Suprapubic skin (tissue), 4 donors: ENCODE results near the gene GLP2R. TPM values are rescaled to one million over a fixed set of nuclear protein-coding genes. Genes with fewer than 3 reads are reported as not detected.

ENCODE experiments used
- DNase-seq, 2 donors: peaks; one replicate each; pipeline ENCODE4 v3.0.0-alpha.2; 2019; ENCODE audit warnings: low spot score in 2 of 2
- H3K27ac ChIP-seq: fragments of 200-600 bp; sonication (generic); one replicate; pipeline ENCODE4 v1.5.1; 2019
- H3K27me3 ChIP-seq: fragments of 200-600 bp; sonication (generic); one replicate; pipeline ENCODE4 v1.5.1; 2019
- H3K36me3 ChIP-seq: fragments of 200-600 bp; sonication (generic); one replicate; pipeline ENCODE4 v1.5.1; 2019
- H3K4me1 ChIP-seq: fragments of 200-600 bp; sonication (generic); one replicate; pipeline ENCODE4 v1.5.1; 2019
- H3K4me3 ChIP-seq: fragments of 200-600 bp; sonication (generic); one replicate; pipeline ENCODE4 v1.5.1; 2019; ENCODE audit warnings: mild to moderate bottlenecking
- H3K9me3 ChIP-seq: fragments of 200-600 bp; sonication (generic); one replicate; pipeline ENCODE4 v1.5.1; 2019
- EP300 ChIP-seq: sonication (generic); formaldehyde crosslinking; IDR thresholded peaks from one replicate; pipeline ENCODE4 v1.6.1; 2017; ENCODE audit warnings: antibody characterized with exemption
- POLR2A ChIP-seq, 2 donors: fragments of 450-650 bp; IDR thresholded peaks; one replicate each; pipeline ENCODE4 v1.6.1; 2017; ENCODE audit warnings: antibody characterized with exemption in 2 of 2, mild to moderate bottlenecking in 2 of 2, moderate library complexity in 2 of 2
- POLR2AphosphoS5 ChIP-seq, 3 donors: sonication (generic); formaldehyde crosslinking; IDR thresholded peaks; one replicate each; pipeline ENCODE4 v1.6.1; 2017; ENCODE audit warnings: antibody characterized with exemption in 3 of 3
- WGBS: methylation state at CpG from one replicate; pipeline ENCODE4 v1.1.5; 2018; 5-methylcytosine and 5-hydroxymethylcytosine counted together
- total RNA-seq, 4 donors: library from RNA; depleted of rRNA; stranded (reverse); fragments of >200 nt; gene quantifications; one replicate each; pipeline ENCODE4 v1.1.0, GENCODE V29; 2016
- TF ChIP-seq, protein P1 (sequence below), 2 donors: fragments of 200-600 bp in 1 of 2; fragments of 450-650 bp in 1 of 2; sonication (generic) in 1 of 2; IDR thresholded peaks; one replicate each; pipeline ENCODE4 v1.5.1; 2016 to 2019; ENCODE audit warnings: antibody characterized with exemption in 2 of 2, mild to moderate bottlenecking in 1 of 2, moderate library complexity in 1 of 2

GLP2R gene
- total RNA-seq, 4 donors from 2014 or later: 0.40 to 0.76 (median 0.49) TPM; not detected in 1

DNA sequence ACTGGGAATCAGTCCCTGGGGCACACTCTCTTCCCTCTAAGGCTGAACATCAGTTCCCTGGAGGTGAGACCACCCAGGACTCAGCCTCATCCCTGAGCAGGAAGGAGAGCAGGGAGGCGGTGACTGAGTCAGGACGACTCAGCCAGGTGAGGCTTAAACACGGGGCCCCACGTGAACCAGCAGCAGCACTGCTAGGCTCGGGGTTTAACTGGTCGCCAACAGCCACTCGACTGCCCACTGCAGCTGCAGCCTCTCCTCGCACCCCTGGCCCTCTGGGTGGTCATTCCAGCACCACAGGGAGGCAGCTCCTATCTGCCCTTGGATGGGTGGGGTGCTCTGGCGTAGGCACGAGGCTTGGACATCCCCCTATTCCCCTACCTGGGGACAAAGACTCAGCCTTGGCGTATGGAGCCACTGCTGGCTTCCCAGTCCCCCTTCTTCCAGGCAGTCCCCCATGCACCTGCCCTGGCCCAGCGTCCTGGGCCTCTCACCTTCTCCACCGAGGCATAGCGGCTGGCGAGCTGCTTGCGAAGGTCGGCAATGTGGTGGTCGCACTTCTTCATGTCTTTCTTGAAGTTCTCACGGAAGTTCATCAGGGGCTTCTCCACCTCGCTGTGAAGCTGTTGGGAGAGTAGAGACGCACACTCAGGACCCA lies 100.6 kb downstream of the GLP2R start:
- H3K9me3 ChIP-seq: no peaks in the 10 kb centered on the region
- DNase-seq: no peak
- WGBS: 79% methylated on average over 10 of the region's 21 CpGs
- no peak overlapping the region for H3K4me3 ChIP-seq
- no peaks in the 10 kb centered on the region for H3K27me3 ChIP-seq
- no peak overlapping the region for H3K27ac ChIP-seq
- H3K36me3 ChIP-seq: peaks cover 10% of the 10 kb centered on the region
- TF ChIP-seq EP300 (no peak), POLR2A (IDR thresholded peaks at IDR 0.05) (no peak), POLR2AphosphoS5 (IDR thresholded peaks at IDR 0.05) (no peak)
- TF ChIP-seq, protein P1, sequence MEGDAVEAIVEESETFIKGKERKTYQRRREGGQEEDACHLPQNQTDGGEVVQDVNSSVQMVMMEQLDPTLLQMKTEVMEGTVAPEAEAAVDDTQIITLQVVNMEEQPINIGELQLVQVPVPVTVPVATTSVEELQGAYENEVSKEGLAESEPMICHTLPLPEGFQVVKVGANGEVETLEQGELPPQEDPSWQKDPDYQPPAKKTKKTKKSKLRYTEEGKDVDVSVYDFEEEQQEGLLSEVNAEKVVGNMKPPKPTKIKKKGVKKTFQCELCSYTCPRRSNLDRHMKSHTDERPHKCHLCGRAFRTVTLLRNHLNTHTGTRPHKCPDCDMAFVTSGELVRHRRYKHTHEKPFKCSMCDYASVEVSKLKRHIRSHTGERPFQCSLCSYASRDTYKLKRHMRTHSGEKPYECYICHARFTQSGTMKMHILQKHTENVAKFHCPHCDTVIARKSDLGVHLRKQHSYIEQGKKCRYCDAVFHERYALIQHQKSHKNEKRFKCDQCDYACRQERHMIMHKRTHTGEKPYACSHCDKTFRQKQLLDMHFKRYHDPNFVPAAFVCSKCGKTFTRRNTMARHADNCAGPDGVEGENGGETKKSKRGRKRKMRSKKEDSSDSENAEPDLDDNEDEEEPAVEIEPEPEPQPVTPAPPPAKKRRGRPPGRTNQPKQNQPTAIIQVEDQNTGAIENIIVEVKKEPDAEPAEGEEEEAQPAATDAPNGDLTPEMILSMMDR (IDR thresholded peaks at IDR 0.05): no peak
- H3K4me1 ChIP-seq: no peaks in the 10 kb centered on the region

DNA sequence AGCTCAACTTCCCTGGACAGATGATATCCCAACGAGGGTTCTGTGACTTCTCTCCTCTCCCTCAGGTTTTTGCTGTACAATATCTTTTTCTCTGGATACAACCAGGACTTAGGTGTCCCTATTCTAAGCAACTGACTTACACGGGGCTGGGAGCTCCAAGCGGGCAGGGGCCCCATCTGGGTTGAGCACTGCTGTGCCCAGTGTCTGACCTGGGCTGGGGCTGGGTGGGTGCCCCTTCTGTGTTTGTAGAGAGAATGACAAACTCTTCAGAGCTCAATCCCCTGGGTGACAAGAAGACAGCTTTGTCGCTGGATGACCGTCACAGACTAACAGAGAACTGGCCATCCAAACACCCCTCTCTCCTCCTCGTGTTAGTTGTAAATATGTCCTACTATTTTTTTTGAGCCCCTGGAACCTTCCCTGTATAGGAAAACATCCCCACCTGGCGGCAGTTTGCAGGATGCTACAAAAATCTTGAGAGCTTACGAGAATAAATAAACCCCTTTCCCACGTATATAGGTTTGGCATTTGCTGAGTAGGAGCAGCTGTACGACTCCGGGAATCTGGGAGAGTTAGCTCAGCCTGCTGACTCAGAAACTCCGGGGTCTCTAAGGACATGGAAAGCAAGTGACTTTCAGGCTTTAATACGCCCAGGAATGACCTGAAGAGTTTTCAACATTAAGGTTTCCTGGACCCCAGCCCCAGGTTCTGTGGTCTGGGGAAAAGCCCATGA lies 103.0 kb downstream of the GLP2R start:
- Histone ChIP-seq H3K9me3 (no peaks in the 10 kb centered on the region), H3K4me3 (no peak overlapping the region), H3K27me3 (no peaks in the 10 kb centered on the region), H3K4me1 (no peaks in the 10 kb centered on the region), H3K36me3 (peaks cover 16% of the 10 kb centered on the region), H3K27ac (no peak overlapping the region)
- no peak for TF ChIP-seq POLR2A (IDR thresholded peaks at IDR 0.05)
- TF ChIP-seq, protein P1 (IDR thresholded peaks at IDR 0.05): no peak
- 56% methylated on average over 11 of the region's 13 CpGs for WGBS
- no peak for DNase-seq

DNA sequence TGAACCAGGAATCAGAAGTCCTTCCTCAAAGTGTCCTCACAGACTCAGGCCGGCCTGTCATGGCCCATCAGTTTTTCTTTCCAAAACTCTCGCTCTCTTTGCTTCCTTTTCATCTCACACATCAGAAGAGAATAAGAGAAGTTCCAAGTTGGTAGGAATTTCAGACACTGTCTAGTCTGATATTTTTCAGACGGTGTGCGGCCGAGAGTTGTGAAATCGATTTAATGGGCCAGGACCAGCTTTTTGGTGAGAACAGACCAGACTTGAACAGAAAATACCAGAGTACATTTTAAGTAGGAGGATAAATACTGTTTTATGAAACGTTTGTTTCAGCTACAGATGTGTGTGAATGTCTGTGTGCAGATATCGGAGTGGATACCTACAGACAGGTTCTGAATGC lies 104.1 kb downstream of the GLP2R start:
- Histone ChIP-seq H3K27me3 (no peaks in the 10 kb centered on the region), H3K27ac (no peak overlapping the region), H3K4me1 (peaks cover 3% of the 10 kb centered on the region), H3K9me3 (no peaks in the 10 kb centered on the region), H3K36me3 (peaks cover 16% of the 10 kb centered on the region), H3K4me3 (no peak overlapping the region)
- 73% methylated on average over 8 of the region's 8 CpGs for WGBS
- DNase-seq: no peak
- TF ChIP-seq EP300 (no peak), POLR2AphosphoS5 (IDR thresholded peaks at IDR 0.05) (no peak), POLR2A (IDR thresholded peaks at IDR 0.05) (no peak)
- TF ChIP-seq, protein P1 (IDR thresholded peaks at IDR 0.05): no peak

DNA sequence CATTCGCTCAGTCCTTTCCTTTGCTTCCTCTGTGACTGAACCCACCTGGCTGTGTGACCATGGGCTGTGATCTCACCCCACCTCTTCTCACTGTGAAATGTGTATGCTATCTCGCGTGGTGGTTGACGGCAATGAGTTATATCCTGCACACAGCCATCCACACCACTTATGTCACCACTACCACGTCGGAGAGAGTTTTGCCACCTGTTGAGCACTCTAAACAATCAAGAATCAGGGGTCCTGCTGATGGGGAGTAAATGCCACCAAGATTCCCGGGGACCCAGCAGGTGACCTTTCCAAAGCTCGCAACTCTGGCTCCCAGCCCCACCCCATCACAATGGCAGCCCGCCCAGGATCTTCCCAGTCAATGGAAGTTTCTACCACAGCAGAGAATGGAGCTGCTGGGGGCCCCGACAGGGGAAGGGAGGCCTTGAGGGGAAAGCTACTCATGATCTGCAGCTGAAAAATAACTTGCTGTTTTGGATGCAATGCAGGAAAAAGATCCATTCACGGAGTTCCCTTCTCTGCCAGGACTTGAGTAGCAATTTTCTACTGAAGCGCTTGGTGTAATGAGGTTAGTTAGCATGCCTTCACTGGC lies 105.5 kb downstream of the GLP2R start:
- DNase-seq: no peak
- 77% methylated on average over 11 of the region's 12 CpGs for WGBS
- Histone ChIP-seq H3K36me3 (peaks cover 16% of the 10 kb centered on the region), H3K9me3 (no peaks in the 10 kb centered on the region), H3K27ac (no peak overlapping the region), H3K4me3 (no peak overlapping the region), H3K27me3 (no peaks in the 10 kb centered on the region), H3K4me1 (peaks cover 13% of the 10 kb centered on the region)
- TF ChIP-seq, protein P1 (IDR thresholded peaks at IDR 0.05): no peak
- TF ChIP-seq POLR2A (IDR thresholded peaks at IDR 0.05): no peak

DNA sequence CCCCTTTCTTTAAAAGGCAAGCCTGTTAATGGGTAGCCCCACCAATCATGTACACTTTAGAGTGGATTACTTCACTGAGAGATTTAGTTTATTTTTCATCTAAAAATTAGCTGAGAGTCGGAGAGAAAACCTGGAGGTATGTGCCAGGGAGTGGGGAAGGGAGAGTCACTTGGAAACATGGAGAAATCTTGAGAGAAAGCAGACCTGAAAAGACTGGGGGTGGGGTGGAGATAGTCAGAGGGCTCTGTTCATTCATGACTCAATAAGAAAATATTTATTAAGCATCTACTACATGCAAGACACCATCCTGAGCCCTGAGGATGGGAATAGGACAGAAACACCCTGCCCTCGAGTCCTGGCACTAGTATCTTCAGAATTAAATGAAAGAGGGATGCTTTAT lies 106.8 kb downstream of the GLP2R start:
- Histone ChIP-seq H3K4me3 (no peak overlapping the region), H3K36me3 (peaks cover 11% of the 10 kb centered on the region), H3K9me3 (no peaks in the 10 kb centered on the region), H3K27me3 (no peaks in the 10 kb centered on the region), H3K4me1 (peaks cover 24% of the 10 kb centered on the region), H3K27ac (no peak overlapping the region)
- no peak for DNase-seq
- TF ChIP-seq POLR2AphosphoS5 (IDR thresholded peaks at IDR 0.05): no peak
- TF ChIP-seq, protein P1 (IDR thresholded peaks at IDR 0.05): no peak
- no peak for TF ChIP-seq POLR2A (IDR thresholded peaks at IDR 0.05)
- TF ChIP-seq EP300: no peak
- WGBS: 62% methylated on average over 2 of the region's 2 CpGs
